Stimulated activated naive CD8-positive, alpha-beta T cell treated with anti-CD3 and anti-CD28 coated beads, Interleukin-15, Interleukin-2, amounts not matched to agents 100 ng/mL and 50 ng/mL, for 24 hours (primary cell): ENCODE measurements around the gene TMED9.
A peak's percentile ranks its signal among the peaks of the same experiment; 100 is the strongest.

Experiments
- H3K27ac Mint-ChIP-seq: one replicate; pipeline ENCODE4 v1.8.0; 2021; ENCODE audit warnings: mild to moderate bottlenecking, mixed read lengths
- H3K27me3 Mint-ChIP-seq: one replicate; pipeline ENCODE4 v1.8.0; 2021; ENCODE audit warnings: mixed read lengths
- H3K36me3 Mint-ChIP-seq: one replicate; pipeline ENCODE4 v1.8.0; 2021; ENCODE audit warnings: low read depth, mixed read lengths
- H3K4me1 Mint-ChIP-seq: one replicate; pipeline ENCODE4 v1.8.0; 2021; ENCODE audit warnings: low read depth, mixed read lengths
- H3K4me3 Mint-ChIP-seq: one replicate; pipeline ENCODE4 v1.8.0; 2021; ENCODE audit warnings: mild to moderate bottlenecking, mixed read lengths
- H3K9me3 Mint-ChIP-seq: one replicate; pipeline ENCODE4 v1.8.0; 2021; ENCODE audit warnings: mixed read lengths

TMED9 gene

GRCh38 chr5:177595991-177596774 lies 4.2 kb downstream of the TMED9 start:
- no peak overlapping the region for H3K4me3 Mint-ChIP-seq
- peak overlapping the region; percentile 1 for H3K27ac Mint-ChIP-seq
- H3K4me1 Mint-ChIP-seq: peaks cover 55% of the 10 kb centered on the region
- H3K27me3 Mint-ChIP-seq: no peaks in the 10 kb centered on the region
- peaks cover 52% of the 10 kb centered on the region for H3K36me3 Mint-ChIP-seq
- H3K9me3 Mint-ChIP-seq: no peaks in the 10 kb centered on the region

- Mint-ChIP-seq H3K9me3 (no peaks in the 10 kb centered on the region), H3K4me3 (no peak overlapping the region), H3K27me3 (no peaks in the 10 kb centered on the region), H3K4me1 (peaks cover 55% of the 10 kb centered on the region), H3K36me3 (peaks cover 52% of the 10 kb centered on the region), H3K27ac (no peak overlapping the region)
Measured at GRCh38 chr5:177596775-177597238, 4.8 kb downstream of the TMED9 start.

- Mint-ChIP-seq H3K27ac (peak overlapping the region; percentile 63), H3K36me3 (peaks cover 38% of the 10 kb centered on the region), H3K4me3 (peak overlapping the region; percentile 73), H3K4me1 (peaks cover 45% of the 10 kb centered on the region), H3K27me3 (no peaks in the 10 kb centered on the region), H3K9me3 (no peaks in the 10 kb centered on the region)
Measured at GRCh38 chr5:177598477-177598876, 6.5 kb downstream of the TMED9 start.

GRCh38 chr5:177599731-177600507 lies 7.9 kb downstream of the TMED9 start, which contains the start of gene B4GALT7:
B4GALT7 (plus strand) TSS chr5:177600132; CDS start chr5:177600211, 79 bp downstream.
- Mint-ChIP-seq H3K9me3 (no peaks in the 10 kb centered on the region), H3K36me3 (peaks cover 23% of the 10 kb centered on the region), H3K4me1 (peaks cover 36% of the 10 kb centered on the region), H3K4me3 (peak within 1 kb of the TSS; percentile 95), H3K27ac (peak within 1 kb of the TSS; percentile 92), H3K27me3 (no peaks in the 10 kb centered on the region)

GRCh38 chr5:177600508-177601018 lies 8.6 kb downstream of the TMED9 start:
- Mint-ChIP-seq H3K9me3 (no peaks in the 10 kb centered on the region), H3K27ac (peak overlapping the region; percentile 92), H3K27me3 (no peaks in the 10 kb centered on the region), H3K4me1 (peaks cover 36% of the 10 kb centered on the region), H3K4me3 (peak overlapping the region; percentile 95), H3K36me3 (peaks cover 25% of the 10 kb centered on the region)

- no peaks in the 10 kb centered on the region for H3K27me3 Mint-ChIP-seq
- peaks cover 20% of the 10 kb centered on the region for H3K36me3 Mint-ChIP-seq
- peak overlapping the region; percentile 95 for H3K4me3 Mint-ChIP-seq
- H3K27ac Mint-ChIP-seq: peak overlapping the region; percentile 92
- peaks cover 36% of the 10 kb centered on the region for H3K4me1 Mint-ChIP-seq
- H3K9me3 Mint-ChIP-seq: no peaks in the 10 kb centered on the region
Measured at GRCh38 chr5:177601126-177601525, 9.1 kb downstream of the TMED9 start.

GRCh38 chr5:177601577-177602457 lies 9.8 kb downstream of the TMED9 start:
- peaks cover 34% of the 10 kb centered on the region for H3K4me1 Mint-ChIP-seq
- H3K27me3 Mint-ChIP-seq: no peaks in the 10 kb centered on the region
- H3K36me3 Mint-ChIP-seq: peaks cover 20% of the 10 kb centered on the region
- peak overlapping the region; percentile 95 for H3K4me3 Mint-ChIP-seq
- H3K9me3 Mint-ChIP-seq: no peaks in the 10 kb centered on the region
- no peak overlapping the region for H3K27ac Mint-ChIP-seq

- H3K4me1 Mint-ChIP-seq: peaks cover 36% of the 10 kb centered on the region
- no peak overlapping the region for H3K27ac Mint-ChIP-seq
- H3K27me3 Mint-ChIP-seq: no peaks in the 10 kb centered on the region
- H3K36me3 Mint-ChIP-seq: peaks cover 19% of the 10 kb centered on the region
- no peak overlapping the region for H3K4me3 Mint-ChIP-seq
- no peaks in the 10 kb centered on the region for H3K9me3 Mint-ChIP-seq
Measured at GRCh38 chr5:177602458-177602830, 10.4 kb downstream of the TMED9 start.

- Mint-ChIP-seq H3K27me3 (no peaks in the 10 kb centered on the region), H3K4me3 (no peak overlapping the region), H3K27ac (no peak overlapping the region), H3K9me3 (no peaks in the 10 kb centered on the region), H3K36me3 (peaks cover 15% of the 10 kb centered on the region), H3K4me1 (peaks cover 28% of the 10 kb centered on the region)
Measured at GRCh38 chr5:177603631-177604030, 11.6 kb downstream of the TMED9 start.

- H3K4me3 Mint-ChIP-seq: no peak overlapping the region
- H3K27me3 Mint-ChIP-seq: no peaks in the 10 kb centered on the region
- no peaks in the 10 kb centered on the region for H3K9me3 Mint-ChIP-seq
- H3K36me3 Mint-ChIP-seq: peaks cover 15% of the 10 kb centered on the region
- H3K4me1 Mint-ChIP-seq: peaks cover 23% of the 10 kb centered on the region
- H3K27ac Mint-ChIP-seq: no peak overlapping the region
Measured at GRCh38 chr5:177604116-177604521, 12.1 kb downstream of the TMED9 start.

- no peaks in the 10 kb centered on the region for H3K9me3 Mint-ChIP-seq
- peaks cover 15% of the 10 kb centered on the region for H3K36me3 Mint-ChIP-seq
- H3K27me3 Mint-ChIP-seq: no peaks in the 10 kb centered on the region
- H3K27ac Mint-ChIP-seq: no peak overlapping the region
- no peak overlapping the region for H3K4me3 Mint-ChIP-seq
- peaks cover 20% of the 10 kb centered on the region for H3K4me1 Mint-ChIP-seq
Measured at GRCh38 chr5:177604656-177605055, 12.7 kb downstream of the TMED9 start.

GRCh38 chr5:177605078-177605477 lies 13.1 kb downstream of the TMED9 start:
- no peak overlapping the region for H3K4me3 Mint-ChIP-seq
- no peaks in the 10 kb centered on the region for H3K9me3 Mint-ChIP-seq
- no peaks in the 10 kb centered on the region for H3K27me3 Mint-ChIP-seq
- peak overlapping the region; percentile 46 for H3K27ac Mint-ChIP-seq
- H3K36me3 Mint-ChIP-seq: peaks cover 15% of the 10 kb centered on the region
- peaks cover 20% of the 10 kb centered on the region for H3K4me1 Mint-ChIP-seq

GRCh38 chr5:177605667-177606066 lies 13.7 kb downstream of the TMED9 start:
- Mint-ChIP-seq H3K36me3 (peaks cover 15% of the 10 kb centered on the region), H3K4me1 (peaks cover 17% of the 10 kb centered on the region), H3K4me3 (no peak overlapping the region), H3K27me3 (no peaks in the 10 kb centered on the region), H3K9me3 (no peaks in the 10 kb centered on the region), H3K27ac (no peak overlapping the region)
